Stimulated activated CD4-positive, alpha-beta T cell treated with anti-CD3 and anti-CD28 coated beads, Interleukin-4, amount 100 ng/mL, for 24 hours (primary cell): ENCODE data around the gene SIAE.
A peak's percentile ranks its signal among the peaks of the same experiment; 100 is the strongest.

Source experiments
- DNase-seq: peaks from one replicate; pipeline ENCODE4 v3.0.0-alpha.2; 2020

SIAE gene

GRCh38 chr11:124661553-124661952 is 12.0 kb downstream of the SIAE start:
- no peak for DNase-seq

GRCh38 chr11:124658986-124659385 is 14.6 kb downstream of the SIAE start:
- DNase-seq: no peak

- no peak for DNase-seq
Observed at GRCh38 chr11:124658501-124658900, 15.0 kb downstream of the SIAE start.

- no peak for DNase-seq
Observed at GRCh38 chr11:124657904-124658303, 15.6 kb downstream of the SIAE start.

GRCh38 chr11:124656774-124657630 is 16.5 kb downstream of the SIAE start:
- DNase-seq: no peak

GRCh38 chr11:124648610-124649009 is 24.9 kb downstream of the SIAE start:
- no peak for DNase-seq

GRCh38 chr11:124646148-124646547 is 27.4 kb downstream of the SIAE start:
- no peak for DNase-seq

GRCh38 chr11:124644426-124645280 is 28.9 kb downstream of the SIAE start:
- peak; percentile 17 for DNase-seq

GRCh38 chr11:124643605-124644425 is 29.7 kb downstream of the SIAE start:
- no peak for DNase-seq

GRCh38 chr11:124643042-124643604 is 30.4 kb downstream of the SIAE start:
- no peak for DNase-seq

- no peak for DNase-seq
Observed at GRCh38 chr11:124642628-124643027, 30.9 kb downstream of the SIAE start.

GRCh38 chr11:124640666-124641065 is 32.9 kb downstream of the SIAE start:
- DNase-seq: no peak

- no peak for DNase-seq
Observed at GRCh38 chr11:124639186-124639585, 34.4 kb downstream of the SIAE start.

GRCh38 chr11:124638500-124638899 is 35.0 kb downstream of the SIAE start:
- no peak for DNase-seq

- DNase-seq: no peak
Observed at GRCh38 chr11:124635932-124636331, 37.6 kb downstream of the SIAE start.

- no peak for DNase-seq
Observed at GRCh38 chr11:124633355-124633754, 40.2 kb downstream of the SIAE start.

- DNase-seq: no peak
Observed at GRCh38 chr11:124629961-124630360, 43.6 kb downstream of the SIAE start.

GRCh38 chr11:124627546-124627945 is 46.0 kb downstream of the SIAE start:
- no peak for DNase-seq

GRCh38 chr11:124625504-124626168 is 47.9 kb downstream of the SIAE start:
- DNase-seq: no peak

GRCh38 chr11:124623861-124624525 is 49.5 kb downstream of the SIAE start:
- no peak for DNase-seq
